GM13977 (cell line): Measurements from ENCODE around the gene PDE4B.
"Not testable (repeated sequence)": the region's sequence is repeated elsewhere in the genome, so short reads cannot be mapped to it uniquely, and the experiment has no call there.

Source experiments
- DNase-seq: peaks from one replicate; pipeline ENCODE4 v3.0.0; 2012; ENCODE audit warnings: low spot score
- in situ Hi-C: fragments of 300-500 bp; cut with MboI; formaldehyde crosslinking; loops from one replicate; pipeline ENCODE4 v1.12.0; 2022; ENCODE audit warnings: low sequenced_read_pairs, low pct_unique_long_range_greater_than_20kb, mixed read lengths, inconsistent platforms; ENCODE audit not compliant: unreplicated experiment
- TF ChIP-seq, protein P1 (sequence below): IDR thresholded peaks from 2 replicates; pipeline ENCODE4 v1.5.1; 2012; ENCODE audit warnings: mild to moderate bottlenecking, control low read depth; ENCODE audit not compliant: insufficient read depth; ENCODE audit errors: extremely low read depth, missing control alignments

Gene PDE4B

GRCh38 chr1:66124670-66125069 is 332.0 kb downstream of the PDE4B start:
- no peak for DNase-seq
- TF ChIP-seq, protein P1, sequence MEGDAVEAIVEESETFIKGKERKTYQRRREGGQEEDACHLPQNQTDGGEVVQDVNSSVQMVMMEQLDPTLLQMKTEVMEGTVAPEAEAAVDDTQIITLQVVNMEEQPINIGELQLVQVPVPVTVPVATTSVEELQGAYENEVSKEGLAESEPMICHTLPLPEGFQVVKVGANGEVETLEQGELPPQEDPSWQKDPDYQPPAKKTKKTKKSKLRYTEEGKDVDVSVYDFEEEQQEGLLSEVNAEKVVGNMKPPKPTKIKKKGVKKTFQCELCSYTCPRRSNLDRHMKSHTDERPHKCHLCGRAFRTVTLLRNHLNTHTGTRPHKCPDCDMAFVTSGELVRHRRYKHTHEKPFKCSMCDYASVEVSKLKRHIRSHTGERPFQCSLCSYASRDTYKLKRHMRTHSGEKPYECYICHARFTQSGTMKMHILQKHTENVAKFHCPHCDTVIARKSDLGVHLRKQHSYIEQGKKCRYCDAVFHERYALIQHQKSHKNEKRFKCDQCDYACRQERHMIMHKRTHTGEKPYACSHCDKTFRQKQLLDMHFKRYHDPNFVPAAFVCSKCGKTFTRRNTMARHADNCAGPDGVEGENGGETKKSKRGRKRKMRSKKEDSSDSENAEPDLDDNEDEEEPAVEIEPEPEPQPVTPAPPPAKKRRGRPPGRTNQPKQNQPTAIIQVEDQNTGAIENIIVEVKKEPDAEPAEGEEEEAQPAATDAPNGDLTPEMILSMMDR, result no peak
- in situ Hi-C loops, result no loop called here

DNA sequence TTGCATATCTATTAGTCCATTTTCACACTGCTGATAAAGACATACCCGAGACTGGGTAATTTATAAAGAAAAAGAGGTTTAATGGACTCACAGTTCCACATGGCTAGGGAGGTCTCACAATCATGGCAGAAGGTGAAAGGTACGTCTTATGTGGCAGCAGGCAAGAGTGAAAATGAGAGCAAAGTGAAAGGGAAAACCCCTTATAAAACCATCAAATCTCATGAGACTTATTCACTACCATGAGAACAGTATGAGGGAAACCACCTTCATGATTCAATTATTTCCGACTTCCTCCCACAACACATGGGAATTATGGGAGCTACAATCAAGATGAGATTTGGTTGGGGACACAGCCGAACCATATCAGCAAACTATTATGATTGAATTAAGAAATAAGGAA is 335.9 kb downstream of the PDE4B start:
- in situ Hi-C loops, DNase-seq: not testable (repeated sequence)

- DNase-seq, result no peak
- TF ChIP-seq, protein P1, result no peak
- in situ Hi-C loops, result no loop called here
Measured at GRCh38 chr1:66132324-66132723, 339.6 kb downstream of the PDE4B start.

- TF ChIP-seq, protein P1, result no peak
- in situ Hi-C loops, result no loop called here
- DNase-seq, result no peak
Measured at GRCh38 chr1:66134004-66134403, 341.3 kb downstream of the PDE4B start.

DNA sequence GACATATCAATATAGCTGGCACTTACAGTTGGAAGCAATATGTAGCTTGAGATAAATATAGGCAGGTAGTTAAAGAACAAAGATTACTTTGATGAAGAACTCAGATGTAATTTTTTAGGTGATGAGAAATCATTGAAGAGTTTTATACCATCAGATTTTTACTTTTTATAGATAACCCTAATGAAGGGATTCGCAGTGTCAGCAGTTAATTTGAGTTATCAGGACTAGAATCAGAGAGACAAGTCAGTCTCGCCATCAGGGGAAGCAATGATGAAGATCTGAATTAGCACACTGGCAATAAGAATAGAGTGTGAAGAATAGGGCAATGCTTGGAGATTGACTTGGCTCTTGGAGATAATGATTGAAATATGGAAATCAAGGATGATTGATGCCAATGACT is 342.5 kb downstream of the PDE4B start:
- TF ChIP-seq, protein P1, result no peak
- in situ Hi-C loops, result no loop called here
- no peak for DNase-seq

- DNase-seq, in situ Hi-C loops: not testable (repeated sequence)
Measured at GRCh38 chr1:66136423-66136822, 343.7 kb downstream of the PDE4B start.

GRCh38 chr1:66137235-66137634 is 344.5 kb downstream of the PDE4B start:
- TF ChIP-seq, protein P1, result no peak
- no peak for DNase-seq
- in situ Hi-C loops, result no loop called here

DNA sequence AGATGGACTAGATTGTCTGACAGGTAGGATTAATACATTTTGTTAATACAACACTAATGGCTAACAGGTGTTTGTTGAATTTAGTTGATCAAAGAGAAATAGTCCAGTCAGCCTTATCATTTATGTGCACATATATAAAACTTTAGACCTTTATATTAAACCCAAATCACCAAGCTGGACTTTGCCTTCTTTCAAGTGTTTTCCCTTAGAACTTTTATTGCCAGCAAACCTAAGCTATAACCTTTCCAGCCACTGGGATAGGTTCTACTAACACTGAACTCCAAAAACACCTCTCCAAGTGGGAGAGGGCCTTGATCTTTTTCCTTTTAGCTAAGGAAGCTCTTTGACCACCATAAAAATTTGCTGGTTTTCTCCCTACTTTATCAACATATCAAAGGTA is 345.9 kb downstream of the PDE4B start:
- DNase-seq, result no peak
- TF ChIP-seq, protein P1, result no peak
- in situ Hi-C loops, result no loop called here
